NCI-H1105 treated with DMSO at 0.1 percent for 48 hours (cell line): Measurements from ENCODE around the gene KDM8.

ENCODE experiments used
- DNase-seq: peaks from one replicate; lab custom pipeline; 2025; lab: John Stamatoyannopoulos, UW

Gene KDM8

GRCh38 chr16:27269300-27270150 is 66.2 kb downstream of the KDM8 start:
- DNase-seq: no peak

DNA sequence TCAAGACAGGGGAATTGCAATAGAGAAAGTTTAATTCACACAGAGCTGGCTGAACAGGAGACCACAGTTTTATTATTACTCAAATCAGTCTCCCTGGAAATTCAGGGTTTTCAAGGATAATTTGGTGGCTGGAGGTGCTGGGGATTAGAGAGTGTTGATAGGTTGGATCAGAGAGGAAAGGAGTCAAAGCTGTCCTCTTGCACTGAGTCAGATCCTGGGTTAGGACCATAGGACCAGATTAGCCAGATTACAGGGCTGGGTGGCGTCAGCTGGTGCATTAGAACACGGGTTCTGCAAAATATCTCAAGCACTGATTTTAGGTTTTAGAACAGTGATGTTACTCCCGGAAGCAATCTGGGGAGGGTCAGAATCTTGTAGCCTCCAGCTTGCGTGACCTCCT is 67.0 kb downstream of the KDM8 start:
- no peak for DNase-seq
